ENCODE data around the gene CPVL.

DNA sequence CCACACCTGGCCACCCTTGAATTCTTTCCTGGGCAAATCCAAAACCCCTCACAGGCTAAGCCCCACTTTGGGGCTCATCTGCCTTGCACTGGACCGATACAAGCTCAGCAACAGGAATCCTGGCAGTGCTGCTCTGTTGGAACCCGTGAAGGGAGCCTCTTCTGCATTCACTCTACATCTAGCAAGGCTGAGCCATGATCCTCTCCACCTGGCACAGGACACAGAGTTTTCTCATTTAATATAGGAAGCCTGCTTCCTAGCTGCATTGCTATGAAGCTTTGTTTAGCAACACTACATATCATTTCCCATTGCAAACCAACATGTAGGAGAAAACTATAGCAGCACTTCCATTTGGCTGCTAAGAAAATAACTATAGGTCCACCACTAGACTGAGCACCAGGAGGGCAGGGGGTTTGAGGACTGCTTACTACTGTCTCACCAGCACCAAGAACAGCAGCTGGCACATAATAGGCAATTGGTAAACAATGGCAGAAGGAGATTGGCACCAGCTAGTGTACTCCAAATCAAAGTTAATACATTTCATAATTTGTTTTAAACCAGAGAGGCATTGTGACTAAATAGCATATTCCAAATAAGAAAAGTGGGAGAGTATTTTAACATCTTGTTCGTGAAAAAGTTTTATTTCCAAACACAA is 56.1 kb downstream of the CPVL start:
- TF ChIP-seq, protein P1, sequence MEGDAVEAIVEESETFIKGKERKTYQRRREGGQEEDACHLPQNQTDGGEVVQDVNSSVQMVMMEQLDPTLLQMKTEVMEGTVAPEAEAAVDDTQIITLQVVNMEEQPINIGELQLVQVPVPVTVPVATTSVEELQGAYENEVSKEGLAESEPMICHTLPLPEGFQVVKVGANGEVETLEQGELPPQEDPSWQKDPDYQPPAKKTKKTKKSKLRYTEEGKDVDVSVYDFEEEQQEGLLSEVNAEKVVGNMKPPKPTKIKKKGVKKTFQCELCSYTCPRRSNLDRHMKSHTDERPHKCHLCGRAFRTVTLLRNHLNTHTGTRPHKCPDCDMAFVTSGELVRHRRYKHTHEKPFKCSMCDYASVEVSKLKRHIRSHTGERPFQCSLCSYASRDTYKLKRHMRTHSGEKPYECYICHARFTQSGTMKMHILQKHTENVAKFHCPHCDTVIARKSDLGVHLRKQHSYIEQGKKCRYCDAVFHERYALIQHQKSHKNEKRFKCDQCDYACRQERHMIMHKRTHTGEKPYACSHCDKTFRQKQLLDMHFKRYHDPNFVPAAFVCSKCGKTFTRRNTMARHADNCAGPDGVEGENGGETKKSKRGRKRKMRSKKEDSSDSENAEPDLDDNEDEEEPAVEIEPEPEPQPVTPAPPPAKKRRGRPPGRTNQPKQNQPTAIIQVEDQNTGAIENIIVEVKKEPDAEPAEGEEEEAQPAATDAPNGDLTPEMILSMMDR (conservative IDR thresholded peaks at IDR 0.05; ENCODE audit: low read depth, low read length): no peak
- TF ChIP-seq SMC3 (IDR thresholded peaks at IDR 0.05; ENCODE audit: low read depth, low read length) (no peak), POLR2A (IDR thresholded peaks at IDR 0.05; ENCODE audit: low read depth, low read length) (no peak)
- TF ChIP-seq, protein P2, sequence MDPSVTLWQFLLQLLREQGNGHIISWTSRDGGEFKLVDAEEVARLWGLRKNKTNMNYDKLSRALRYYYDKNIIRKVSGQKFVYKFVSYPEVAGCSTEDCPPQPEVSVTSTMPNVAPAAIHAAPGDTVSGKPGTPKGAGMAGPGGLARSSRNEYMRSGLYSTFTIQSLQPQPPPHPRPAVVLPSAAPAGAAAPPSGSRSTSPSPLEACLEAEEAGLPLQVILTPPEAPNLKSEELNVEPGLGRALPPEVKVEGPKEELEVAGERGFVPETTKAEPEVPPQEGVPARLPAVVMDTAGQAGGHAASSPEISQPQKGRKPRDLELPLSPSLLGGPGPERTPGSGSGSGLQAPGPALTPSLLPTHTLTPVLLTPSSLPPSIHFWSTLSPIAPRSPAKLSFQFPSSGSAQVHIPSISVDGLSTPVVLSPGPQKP (IDR thresholded peaks at IDR 0.05; ENCODE audit: borderline replicate concordance, low read depth, low read length): no peak

All from IMR-90 (cell line).